PFSK-1 (cell line): ENCODE data around the gene RAD51.

Source experiments
- FOXP2 ChIP-seq: optimal IDR thresholded peaks from 2 replicates; pipeline ENCODE3; 2011; ENCODE audit warnings: borderline replicate concordance, control low read depth, inconsistent platforms; ENCODE audit not compliant: insufficient read depth; ENCODE audit errors: extremely low read length, extremely low read depth
- POLR2AphosphoS5 ChIP-seq: IDR thresholded peaks from 2 replicates; pipeline ENCODE4 v1.6.1; 2012; ENCODE audit warnings: low read depth, mild to moderate bottlenecking, control low read depth, low read length, moderate library complexity
- SIN3A ChIP-seq: IDR thresholded peaks from 2 replicates; pipeline ENCODE4 v1.6.1; 2012; ENCODE audit warnings: mild to moderate bottlenecking, low read length, moderate library complexity, borderline replicate concordance; ENCODE audit not compliant: insufficient read depth
- TAF1 ChIP-seq: IDR thresholded peaks from 2 replicates; pipeline ENCODE4 v1.6.1; 2012; ENCODE audit warnings: low read length, control low read depth, borderline replicate concordance; ENCODE audit not compliant: insufficient read depth
- TF ChIP-seq, protein P1 (sequence below), 2 experiments: IDR thresholded peaks; 2 replicates each; pipeline versions ENCODE4 v1.6.1 to v1.8.0; 2011 to 2012; ENCODE audit warnings: low read depth in 2 of 2, low read length in 2 of 2, control low read depth in 1 of 2, inconsistent platforms in 1 of 2, mild to moderate bottlenecking in 1 of 2, moderate library complexity in 1 of 2; ENCODE audit not compliant: insufficient read depth in 1 of 2

Gene RAD51

DNA sequence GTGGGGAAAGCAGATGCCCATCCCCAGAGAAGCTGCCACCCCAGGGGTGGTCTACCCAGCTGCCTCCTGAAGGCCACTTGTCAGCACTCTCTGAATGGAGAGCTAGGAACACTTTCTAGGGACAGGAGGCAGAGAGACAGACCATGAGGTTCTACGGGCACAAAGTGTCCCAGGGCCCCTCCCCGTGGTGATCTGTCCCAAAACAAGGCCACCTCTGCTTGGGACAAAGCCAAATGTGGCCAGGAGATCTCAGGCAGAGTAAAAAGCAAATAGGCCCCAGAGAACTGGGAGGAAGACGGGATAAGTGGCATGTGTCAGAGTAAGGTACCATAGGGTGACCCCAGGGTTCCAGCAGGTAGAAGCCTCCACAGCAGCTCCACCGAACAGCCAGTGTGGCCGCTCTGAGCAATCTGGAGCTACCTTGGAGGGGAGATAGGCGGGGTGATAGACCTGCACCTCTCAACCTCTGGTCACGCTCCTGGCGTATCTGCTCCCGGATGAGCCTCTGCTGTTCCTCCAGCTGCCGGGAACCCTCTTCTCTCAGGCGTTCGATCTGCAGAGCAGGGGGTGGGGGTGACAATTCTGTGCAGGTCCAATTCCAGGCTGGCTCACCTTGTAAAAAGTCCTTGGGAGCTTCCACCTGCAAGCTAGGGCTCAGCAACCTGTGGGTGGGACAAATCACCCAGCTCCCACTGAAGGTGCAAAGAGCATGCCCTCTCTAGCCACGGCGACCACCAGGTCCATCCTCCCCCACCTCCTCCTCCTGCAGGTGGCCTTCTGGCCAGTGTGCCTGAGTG lies 81.0 kb downstream of the RAD51 start:
- TF ChIP-seq, protein P1, sequence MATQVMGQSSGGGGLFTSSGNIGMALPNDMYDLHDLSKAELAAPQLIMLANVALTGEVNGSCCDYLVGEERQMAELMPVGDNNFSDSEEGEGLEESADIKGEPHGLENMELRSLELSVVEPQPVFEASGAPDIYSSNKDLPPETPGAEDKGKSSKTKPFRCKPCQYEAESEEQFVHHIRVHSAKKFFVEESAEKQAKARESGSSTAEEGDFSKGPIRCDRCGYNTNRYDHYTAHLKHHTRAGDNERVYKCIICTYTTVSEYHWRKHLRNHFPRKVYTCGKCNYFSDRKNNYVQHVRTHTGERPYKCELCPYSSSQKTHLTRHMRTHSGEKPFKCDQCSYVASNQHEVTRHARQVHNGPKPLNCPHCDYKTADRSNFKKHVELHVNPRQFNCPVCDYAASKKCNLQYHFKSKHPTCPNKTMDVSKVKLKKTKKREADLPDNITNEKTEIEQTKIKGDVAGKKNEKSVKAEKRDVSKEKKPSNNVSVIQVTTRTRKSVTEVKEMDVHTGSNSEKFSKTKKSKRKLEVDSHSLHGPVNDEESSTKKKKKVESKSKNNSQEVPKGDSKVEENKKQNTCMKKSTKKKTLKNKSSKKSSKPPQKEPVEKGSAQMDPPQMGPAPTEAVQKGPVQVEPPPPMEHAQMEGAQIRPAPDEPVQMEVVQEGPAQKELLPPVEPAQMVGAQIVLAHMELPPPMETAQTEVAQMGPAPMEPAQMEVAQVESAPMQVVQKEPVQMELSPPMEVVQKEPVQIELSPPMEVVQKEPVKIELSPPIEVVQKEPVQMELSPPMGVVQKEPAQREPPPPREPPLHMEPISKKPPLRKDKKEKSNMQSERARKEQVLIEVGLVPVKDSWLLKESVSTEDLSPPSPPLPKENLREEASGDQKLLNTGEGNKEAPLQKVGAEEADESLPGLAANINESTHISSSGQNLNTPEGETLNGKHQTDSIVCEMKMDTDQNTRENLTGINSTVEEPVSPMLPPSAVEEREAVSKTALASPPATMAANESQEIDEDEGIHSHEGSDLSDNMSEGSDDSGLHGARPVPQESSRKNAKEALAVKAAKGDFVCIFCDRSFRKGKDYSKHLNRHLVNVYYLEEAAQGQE (IDR thresholded peaks at IDR 0.05; ENCODE audit: insufficient read depth in 1 of 2, low read depth in 2 of 2, low read length in 2 of 2), result no peak
- TF ChIP-seq FOXP2 (no peak), POLR2AphosphoS5 (no peak), TAF1 (no peak), SIN3A (no peak)

DNA sequence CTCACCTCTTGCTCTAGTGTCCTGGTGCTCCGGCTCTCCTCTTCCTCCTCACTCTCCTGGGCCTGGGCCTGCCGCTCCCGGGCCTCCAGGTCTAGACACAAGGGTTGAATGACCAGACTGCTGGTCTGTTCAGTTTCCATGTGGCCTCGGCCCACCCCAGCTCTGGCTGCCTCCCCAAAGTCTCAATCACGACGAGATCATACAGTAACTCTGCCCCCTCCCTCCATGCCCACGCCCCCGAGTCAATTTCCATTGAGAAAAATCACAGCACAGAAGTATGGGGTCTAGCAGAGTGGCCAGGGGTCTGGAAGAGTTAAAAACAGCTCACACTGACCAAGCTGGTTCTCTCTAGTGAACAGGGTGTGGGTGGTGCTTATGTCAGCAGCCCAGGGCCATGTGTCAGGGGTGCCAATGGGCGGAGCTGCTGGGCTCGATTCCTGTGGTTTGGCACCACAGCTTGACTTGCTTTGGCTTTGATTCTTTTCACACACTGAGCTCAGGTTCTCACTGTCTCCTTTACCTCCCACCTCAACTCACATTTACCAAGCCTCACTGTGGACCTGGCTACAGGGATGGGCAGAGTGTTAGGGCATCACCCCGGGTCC lies 81.7 kb downstream of the RAD51 start:
- TF ChIP-seq, protein P1 (IDR thresholded peaks at IDR 0.05; ENCODE audit: insufficient read depth in 1 of 2, low read depth in 2 of 2, low read length in 2 of 2), result no peak
- no peak for TF ChIP-seq POLR2AphosphoS5
- TF ChIP-seq FOXP2, result no peak
- TF ChIP-seq TAF1, result no peak
- no peak for TF ChIP-seq SIN3A
